ENCODE results near the gene ADCY5. TPM values are rescaled to one million over a fixed set of nuclear protein-coding genes. Genes with fewer than 3 reads are reported as not detected.

The ADCY5 gene
- polyA plus RNA-seq, 1 experiment, result 0.21 TPM

DNA sequence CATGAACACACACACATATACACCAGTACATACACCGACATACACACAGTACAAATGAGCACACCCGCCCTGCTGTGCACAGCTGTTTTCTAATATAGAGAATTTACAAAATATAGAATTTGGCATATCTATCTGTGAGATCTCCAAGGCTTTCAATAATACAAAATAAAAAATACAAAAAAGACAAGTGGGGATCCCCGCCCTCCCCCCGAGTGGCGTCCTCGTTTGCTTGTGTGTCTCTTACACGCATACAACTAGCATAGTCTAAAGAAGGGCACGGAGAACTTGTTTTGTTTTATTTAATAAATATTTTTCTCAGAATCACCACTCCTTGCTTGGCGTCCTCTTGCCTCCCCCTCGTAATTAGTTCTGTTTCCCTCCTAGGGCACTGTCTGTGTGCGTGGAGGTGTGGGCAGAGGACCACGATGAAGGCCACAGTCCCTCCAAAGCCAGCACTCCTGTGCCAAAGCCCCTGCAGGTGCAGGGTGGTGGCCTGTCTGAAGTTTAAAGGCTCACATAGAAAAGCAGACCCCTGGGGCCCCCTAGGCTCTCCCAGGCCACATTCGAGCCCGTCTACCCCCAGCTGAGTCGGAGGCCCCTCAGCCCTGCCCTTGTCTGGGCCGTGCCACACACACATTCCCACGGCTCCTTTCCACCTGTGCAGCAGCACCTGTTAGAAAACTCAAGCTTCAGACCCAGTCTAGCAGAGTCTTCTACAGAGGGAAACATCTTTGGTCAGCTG lies 165.1 kb downstream of the ADCY5 start:
- CTCF ChIA-PET, result interaction anchor here (0.9 to 1.7 kb wide), 5 partner anchors 8 to 205 kb away, joined by 3 to 4 read pairs (median 3); no protein-coding TSS in a partner anchor
- POLR2A ChIA-PET, result no interaction called here
- DNase-seq (ENCODE audit: low read depth), result no peak
- Histone ChIP-seq H3K27me3 (ENCODE audit: control insufficient read depth, insufficient read depth, low read length) (no peaks in the 10 kb centered on the region), H3K36me3 (ENCODE audit: control insufficient read depth, insufficient read depth, low read length) (no peaks in the 10 kb centered on the region), H3K4me3 (ENCODE audit: low read depth, low read length) (no peak overlapping the region)
- TF ChIP-seq, protein P1, sequence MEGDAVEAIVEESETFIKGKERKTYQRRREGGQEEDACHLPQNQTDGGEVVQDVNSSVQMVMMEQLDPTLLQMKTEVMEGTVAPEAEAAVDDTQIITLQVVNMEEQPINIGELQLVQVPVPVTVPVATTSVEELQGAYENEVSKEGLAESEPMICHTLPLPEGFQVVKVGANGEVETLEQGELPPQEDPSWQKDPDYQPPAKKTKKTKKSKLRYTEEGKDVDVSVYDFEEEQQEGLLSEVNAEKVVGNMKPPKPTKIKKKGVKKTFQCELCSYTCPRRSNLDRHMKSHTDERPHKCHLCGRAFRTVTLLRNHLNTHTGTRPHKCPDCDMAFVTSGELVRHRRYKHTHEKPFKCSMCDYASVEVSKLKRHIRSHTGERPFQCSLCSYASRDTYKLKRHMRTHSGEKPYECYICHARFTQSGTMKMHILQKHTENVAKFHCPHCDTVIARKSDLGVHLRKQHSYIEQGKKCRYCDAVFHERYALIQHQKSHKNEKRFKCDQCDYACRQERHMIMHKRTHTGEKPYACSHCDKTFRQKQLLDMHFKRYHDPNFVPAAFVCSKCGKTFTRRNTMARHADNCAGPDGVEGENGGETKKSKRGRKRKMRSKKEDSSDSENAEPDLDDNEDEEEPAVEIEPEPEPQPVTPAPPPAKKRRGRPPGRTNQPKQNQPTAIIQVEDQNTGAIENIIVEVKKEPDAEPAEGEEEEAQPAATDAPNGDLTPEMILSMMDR (IDR thresholded peaks at IDR 0.05; ENCODE audit: insufficient read depth, low read depth, low read length), result no peak

DNA sequence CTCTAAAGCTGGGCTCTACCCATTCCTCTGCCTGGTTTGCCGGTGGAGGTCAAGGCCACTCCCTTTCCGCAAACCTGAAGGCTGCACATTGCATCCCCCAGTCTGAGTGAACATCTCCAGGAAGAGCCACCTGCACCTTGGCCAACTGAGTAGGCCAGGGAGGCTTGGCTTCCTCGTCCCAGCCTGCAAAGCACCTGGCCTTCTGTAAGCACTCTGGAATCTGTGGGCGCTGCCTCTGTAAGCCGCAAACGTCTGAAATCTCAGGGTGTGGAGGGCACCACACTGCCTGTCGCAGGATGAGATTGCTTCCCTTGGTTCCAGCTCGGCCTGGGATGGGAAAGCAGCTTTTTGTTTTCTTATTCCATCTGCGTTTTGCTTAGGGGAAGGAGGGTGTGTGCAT lies 165.8 kb downstream of the ADCY5 start:
- ChIA-PET POLR2A (no interaction called here), CTCF (interaction anchor here (1.7 kb wide), 1 partner anchor 16 kb away, joined by 4 read pairs; no protein-coding TSS in a partner anchor)
- DNase-seq (ENCODE audit: low read depth), result no peak
- Histone ChIP-seq H3K27me3 (ENCODE audit: control insufficient read depth, insufficient read depth, low read length) (no peaks in the 10 kb centered on the region), H3K4me3 (ENCODE audit: low read depth, low read length) (no peak overlapping the region), H3K36me3 (ENCODE audit: control insufficient read depth, insufficient read depth, low read length) (no peaks in the 10 kb centered on the region)
- TF ChIP-seq, protein P1 (IDR thresholded peaks at IDR 0.05; ENCODE audit: insufficient read depth, low read depth, low read length), result no peak

DNA sequence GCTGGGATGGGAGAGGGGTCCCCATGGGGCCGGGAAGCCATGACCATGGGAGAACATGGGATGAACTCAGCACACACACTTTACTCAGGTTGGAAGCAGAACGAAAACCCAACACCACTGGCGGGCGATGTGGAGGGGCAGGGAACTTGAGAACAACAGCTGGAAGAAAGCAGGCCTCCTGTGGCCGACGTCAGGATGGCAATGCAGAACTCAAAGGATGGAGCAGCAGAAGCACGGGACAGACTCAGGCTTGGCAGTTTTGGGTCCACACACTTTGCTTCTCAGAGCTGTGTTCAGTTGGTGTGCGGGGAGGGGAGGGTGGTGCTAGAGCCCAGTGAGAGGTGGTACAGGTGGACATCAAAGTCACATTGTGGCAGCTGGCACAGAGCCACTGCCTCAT lies 166.4 kb downstream of the ADCY5 start:
- H3K4me3 ChIP-seq (ENCODE audit: low read depth, low read length), result no peak overlapping the region
- no peaks in the 10 kb centered on the region for H3K27me3 ChIP-seq (ENCODE audit: control insufficient read depth, insufficient read depth, low read length)
- no peak for DNase-seq (ENCODE audit: low read depth)
- TF ChIP-seq, protein P1 (IDR thresholded peaks at IDR 0.05; ENCODE audit: insufficient read depth, low read depth, low read length), result no peak
- no peaks in the 10 kb centered on the region for H3K36me3 ChIP-seq (ENCODE audit: control insufficient read depth, insufficient read depth, low read length)
- ChIA-PET CTCF (interaction anchor here (1.0 to 1.7 kb wide), 2 partner anchors 11 to 16 kb away, joined by 3 to 4 read pairs; no protein-coding TSS in a partner anchor), POLR2A (no interaction called here)

DNA sequence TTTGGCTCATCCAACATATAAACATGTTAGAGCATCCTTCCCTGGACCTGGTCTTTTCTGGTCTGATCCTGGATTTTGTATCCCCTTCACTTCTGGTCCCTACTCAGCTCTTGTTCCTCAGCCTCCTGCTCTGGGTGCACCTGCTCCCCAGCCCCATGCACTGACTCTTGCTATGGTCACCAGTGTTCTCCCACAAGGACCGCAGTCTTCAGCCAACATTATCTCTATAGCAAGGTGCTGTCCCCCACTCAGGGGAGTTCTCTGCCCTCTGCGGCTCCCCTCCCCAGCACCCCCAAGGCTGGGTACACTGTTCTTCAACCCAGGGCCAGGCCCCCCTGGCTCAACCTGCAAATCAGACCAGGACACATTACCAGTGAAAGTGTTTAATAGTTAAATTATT lies 167.0 kb downstream of the ADCY5 start:
- ChIA-PET POLR2A (interaction anchor here (0.6 kb wide), 1 partner anchor 18 kb away, joined by 4 read pairs; no protein-coding TSS in a partner anchor), CTCF (interaction anchor here (1.0 to 1.7 kb wide), 2 partner anchors 10 to 17 kb away, joined by 3 to 4 read pairs; no protein-coding TSS in a partner anchor)
- TF ChIP-seq, protein P1 (IDR thresholded peaks at IDR 0.05; ENCODE audit: insufficient read depth, low read depth, low read length), result no peak
- H3K4me3 ChIP-seq (ENCODE audit: low read depth, low read length), result no peak overlapping the region
- no peaks in the 10 kb centered on the region for H3K27me3 ChIP-seq (ENCODE audit: control insufficient read depth, insufficient read depth, low read length)
- H3K36me3 ChIP-seq (ENCODE audit: control insufficient read depth, insufficient read depth, low read length), result no peaks in the 10 kb centered on the region
- DNase-seq (ENCODE audit: low read depth), result no peak

DNA sequence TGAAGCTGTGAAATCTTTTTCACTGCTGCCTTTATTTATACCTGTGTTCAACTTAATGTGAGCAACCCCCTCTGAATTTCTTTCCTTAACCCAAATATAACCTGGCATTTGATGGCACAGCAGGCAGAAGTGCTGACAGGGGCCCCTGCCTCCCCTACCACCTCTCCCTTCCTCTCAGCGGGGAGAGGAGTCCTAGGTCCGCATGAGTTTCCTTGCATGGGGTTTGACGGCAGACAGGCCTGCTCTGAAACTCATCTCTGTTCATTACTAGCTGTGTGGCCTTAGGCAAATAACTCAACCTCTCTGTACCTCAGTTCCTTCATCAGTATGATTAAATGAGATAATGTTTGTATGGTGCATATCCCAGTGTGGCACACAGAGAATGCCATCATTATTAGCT lies 167.5 kb downstream of the ADCY5 start:
- ChIA-PET POLR2A (interaction anchor here (0.6 kb wide), 1 partner anchor 17 kb away, joined by 4 read pairs; no protein-coding TSS in a partner anchor), CTCF (no interaction called here)
- TF ChIP-seq, protein P1 (IDR thresholded peaks at IDR 0.05; ENCODE audit: insufficient read depth, low read depth, low read length), result no peak

More for the DNA sequence above, 167.5 kb downstream of the ADCY5 start:
- no peak overlapping the region for H3K4me3 ChIP-seq (ENCODE audit: low read depth, low read length)
- DNase-seq (ENCODE audit: low read depth), result no peak
- H3K27me3 ChIP-seq (ENCODE audit: control insufficient read depth, insufficient read depth, low read length), result no peaks in the 10 kb centered on the region
- no peaks in the 10 kb centered on the region for H3K36me3 ChIP-seq (ENCODE audit: control insufficient read depth, insufficient read depth, low read length)
